ENCODE measurements around the gene PHLPP1. TPM values are rescaled to one million over a fixed set of nuclear protein-coding genes. Genes with fewer than 3 reads are reported as not detected.

The PHLPP1 gene
- total RNA-seq, 6 experiments from 2014 or later = 4.5 to 7.9 (median 5.5) TPM

- Mint-ChIP-seq H3K4me3 (no peak overlapping the region), H3K9me3 (no peaks in the 10 kb centered on the region), H3K27me3 (ENCODE audit: insufficient read depth) (no peaks in the 10 kb centered on the region), H3K36me3 (ENCODE audit: low read depth) (no peaks in the 10 kb centered on the region), H3K27ac (no peak overlapping the region), H3K4me1 (ENCODE audit: low read depth) (peaks cover 6% of the 10 kb centered on the region; the same call in 1 of the 2 replicates)
- DNase-seq = no peak
- no peak for TF ChIP-seq CTCF (IDR thresholded peaks at IDR 0.05)
These were observed 131.0 kb downstream of the PHLPP1 start for GRCh38 chr18:62846313-62846712.

GRCh38 chr18:62847081-62847480, 131.7 kb downstream of the PHLPP1 start:
- no peak overlapping the region for H3K27ac Mint-ChIP-seq
- H3K27me3 Mint-ChIP-seq (ENCODE audit: insufficient read depth) = no peaks in the 10 kb centered on the region; the same call in 1 of the 2 replicates

GRCh38 chr18:62848946-62849345, 133.6 kb downstream of the PHLPP1 start:
- DNase-seq = no peak
- no peak overlapping the region for H3K27ac Mint-ChIP-seq
- no peak for TF ChIP-seq CTCF (IDR thresholded peaks at IDR 0.05)
- no peaks in the 10 kb centered on the region for H3K36me3 Mint-ChIP-seq (ENCODE audit: low read depth)
- H3K4me1 Mint-ChIP-seq (ENCODE audit: low read depth) = peaks cover 20% of the 10 kb centered on the region
- no peaks in the 10 kb centered on the region for H3K9me3 Mint-ChIP-seq
- no peaks in the 10 kb centered on the region; the same call in 1 of the 2 replicates for H3K27me3 Mint-ChIP-seq (ENCODE audit: insufficient read depth)
- H3K4me3 Mint-ChIP-seq = no peak overlapping the region

More at GRCh38 chr18:62847081-62847480, 131.7 kb downstream of the PHLPP1 start:
- H3K4me3 Mint-ChIP-seq = no peak overlapping the region
- TF ChIP-seq CTCF (IDR thresholded peaks at IDR 0.05) = no peak
- no peaks in the 10 kb centered on the region for H3K36me3 Mint-ChIP-seq (ENCODE audit: low read depth)
- peaks cover 6% of the 10 kb centered on the region; the same call in 1 of the 2 replicates for H3K4me1 Mint-ChIP-seq (ENCODE audit: low read depth)
- H3K9me3 Mint-ChIP-seq = no peaks in the 10 kb centered on the region
- no peak for DNase-seq

GRCh38 chr18:62850619-62851306, 135.4 kb downstream of the PHLPP1 start:
- DNase-seq = no peak
- Mint-ChIP-seq H3K4me3 (no peak overlapping the region), H3K9me3 (no peaks in the 10 kb centered on the region), H3K36me3 (ENCODE audit: low read depth) (no peaks in the 10 kb centered on the region), H3K4me1 (ENCODE audit: low read depth) (peaks cover 20% of the 10 kb centered on the region), H3K27ac (no peak overlapping the region), H3K27me3 (ENCODE audit: insufficient read depth) (peaks cover 2% of the 10 kb centered on the region; the same call in 1 of the 2 replicates)
- no peak for TF ChIP-seq CTCF (IDR thresholded peaks at IDR 0.05)

GRCh38 chr18:62852851-62853250, 137.5 kb downstream of the PHLPP1 start:
- H3K27me3 Mint-ChIP-seq (ENCODE audit: insufficient read depth) = peaks cover 2% of the 10 kb centered on the region; the same call in 1 of the 2 replicates
- H3K27ac Mint-ChIP-seq = no peak overlapping the region
- H3K36me3 Mint-ChIP-seq (ENCODE audit: low read depth) = no peaks in the 10 kb centered on the region
- no peak overlapping the region for H3K4me3 Mint-ChIP-seq
- TF ChIP-seq CTCF (IDR thresholded peaks at IDR 0.05) = no peak
- H3K4me1 Mint-ChIP-seq (ENCODE audit: low read depth) = peaks cover 20% of the 10 kb centered on the region
- H3K9me3 Mint-ChIP-seq = no peaks in the 10 kb centered on the region
- DNase-seq = peak; percentile 4
